T-helper 1 cell (primary cell): ENCODE measurements around the gene CEACAM21.

Experiments used
- DNase-seq, 5 donors: peaks; one replicate each; pipeline ENCODE4 v3.0.0-alpha.2; 2012 to 2020

CEACAM21 gene

GRCh38 chr19:41587101-41587837 is 11.3 kb downstream of the CEACAM21 start:
- no peak for DNase-seq

DNA sequence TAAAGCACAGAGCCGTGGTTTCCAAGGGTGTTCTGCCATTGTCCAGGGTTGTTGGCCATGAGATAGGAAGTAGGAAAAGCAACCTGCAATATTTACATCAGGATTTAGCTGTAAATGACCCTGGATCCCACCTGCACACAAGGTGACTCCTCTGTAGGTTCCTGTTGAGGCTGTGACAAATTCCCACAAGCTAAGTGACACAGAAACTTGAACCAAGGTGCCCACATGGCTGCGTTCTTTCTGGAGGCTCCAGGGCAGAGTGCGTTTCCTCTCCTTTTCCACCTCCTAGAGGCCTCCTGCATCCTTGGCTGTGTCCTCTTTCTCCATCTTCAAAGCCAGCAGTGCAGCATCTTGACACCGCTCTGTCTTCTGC is 11.9 kb downstream of the CEACAM21 start:
- no peak for DNase-seq

DNA sequence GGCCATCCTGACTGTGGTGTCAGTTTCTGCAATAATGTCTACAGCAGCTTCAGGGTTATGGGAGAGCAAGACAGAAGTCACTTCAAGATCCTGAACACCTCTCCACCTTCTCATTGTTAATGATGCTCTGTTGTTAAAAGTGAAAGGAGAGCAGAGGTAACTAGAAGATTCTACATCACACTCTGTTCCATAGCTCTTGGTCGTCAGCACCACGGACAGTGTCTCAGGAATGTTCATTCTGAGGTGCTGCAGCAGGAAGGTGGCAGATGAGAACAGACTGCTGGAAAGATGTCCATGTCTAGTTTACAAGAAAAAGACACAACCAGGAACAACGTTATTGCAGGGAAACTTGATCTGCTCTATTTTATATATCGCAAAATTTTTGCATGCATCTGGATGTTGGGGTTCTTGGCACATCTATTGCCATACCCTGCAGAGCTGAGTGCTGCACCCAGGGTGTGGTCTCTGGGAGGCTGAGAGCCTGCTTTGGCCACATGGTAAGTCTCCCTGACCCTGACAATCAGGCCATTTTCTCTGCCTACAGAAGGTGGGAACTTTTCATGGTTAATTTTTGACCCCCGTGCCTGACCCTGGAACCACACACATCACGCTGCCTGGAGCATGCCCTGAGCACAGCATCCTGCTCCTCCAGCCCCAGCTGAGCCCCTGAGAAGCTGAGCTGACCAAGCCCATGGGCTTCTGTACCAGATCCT is 12.7 kb downstream of the CEACAM21 start:
- DNase-seq, result no peak

- no peak for DNase-seq
Measured at GRCh38 chr19:41589371-41589770, 13.4 kb downstream of the CEACAM21 start.

DNA sequence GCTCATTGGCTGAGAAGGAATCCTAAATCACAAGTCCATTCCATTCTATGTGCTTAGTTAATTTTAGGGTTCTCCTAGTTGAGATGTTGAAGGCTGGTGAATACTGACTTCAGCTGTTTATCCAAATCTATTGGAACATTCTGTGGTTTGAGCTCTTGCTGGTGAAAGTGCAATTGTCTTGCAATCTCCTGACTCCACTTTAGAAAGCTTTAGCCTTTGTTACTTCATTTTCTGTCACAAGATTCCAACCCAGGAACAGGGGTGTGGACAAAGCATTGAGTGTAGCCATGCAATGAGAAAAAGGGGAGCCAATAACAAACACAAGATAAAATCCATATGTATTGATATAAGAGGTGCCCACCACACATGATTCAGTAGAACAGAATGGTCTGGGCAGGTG is 15.0 kb downstream of the CEACAM21 start:
- no peak for DNase-seq

GRCh38 chr19:41591951-41592562 is 16.1 kb downstream of the CEACAM21 start:
- no peak for DNase-seq

- peak; percentile 20 to 83 (median 46) for DNase-seq
Measured at GRCh38 chr19:41595258-41595889, 19.4 kb downstream of the CEACAM21 start.

DNA sequence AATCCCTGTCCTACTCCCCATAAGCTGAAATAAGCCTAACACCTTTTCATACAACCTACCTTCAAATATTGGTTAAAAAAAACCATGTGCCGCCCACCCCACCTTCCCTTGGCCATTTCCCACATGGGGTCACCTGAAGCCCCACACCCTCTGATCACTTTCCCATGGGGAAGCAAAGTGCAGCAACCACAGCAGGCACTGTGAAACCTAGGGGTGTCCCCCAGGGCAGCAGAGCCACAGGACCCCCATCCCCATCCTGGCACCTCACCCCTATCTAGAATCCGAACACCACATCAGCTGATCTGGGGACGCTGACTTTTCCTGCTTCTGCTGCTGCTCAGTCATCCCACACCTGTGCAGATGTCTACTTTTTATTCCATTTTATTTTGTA is 19.9 kb downstream of the CEACAM21 start:
- DNase-seq, result no peak

DNA sequence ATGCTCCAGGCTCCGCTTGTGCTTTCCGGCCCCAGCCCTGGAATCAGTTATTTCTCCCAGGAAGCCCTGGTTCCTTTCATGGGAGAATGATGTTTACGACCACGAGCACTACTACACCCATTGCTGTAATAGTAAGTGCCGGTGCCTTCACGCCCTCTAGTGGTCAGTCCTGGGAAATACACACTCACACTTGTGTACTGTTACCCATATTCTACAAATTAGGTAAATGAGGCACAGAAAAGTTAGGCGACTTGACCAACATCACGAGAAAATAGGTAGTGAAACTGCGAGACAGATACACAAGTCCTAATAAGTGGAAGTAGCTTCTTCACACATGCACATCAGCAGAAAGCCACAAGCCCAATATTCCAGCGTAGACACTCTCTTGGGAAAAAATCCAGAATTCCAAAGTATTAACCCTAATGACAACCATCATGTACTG is 21.7 kb downstream of the CEACAM21 start:
- peak; percentile 47 to 73 (median 64) for DNase-seq

DNA sequence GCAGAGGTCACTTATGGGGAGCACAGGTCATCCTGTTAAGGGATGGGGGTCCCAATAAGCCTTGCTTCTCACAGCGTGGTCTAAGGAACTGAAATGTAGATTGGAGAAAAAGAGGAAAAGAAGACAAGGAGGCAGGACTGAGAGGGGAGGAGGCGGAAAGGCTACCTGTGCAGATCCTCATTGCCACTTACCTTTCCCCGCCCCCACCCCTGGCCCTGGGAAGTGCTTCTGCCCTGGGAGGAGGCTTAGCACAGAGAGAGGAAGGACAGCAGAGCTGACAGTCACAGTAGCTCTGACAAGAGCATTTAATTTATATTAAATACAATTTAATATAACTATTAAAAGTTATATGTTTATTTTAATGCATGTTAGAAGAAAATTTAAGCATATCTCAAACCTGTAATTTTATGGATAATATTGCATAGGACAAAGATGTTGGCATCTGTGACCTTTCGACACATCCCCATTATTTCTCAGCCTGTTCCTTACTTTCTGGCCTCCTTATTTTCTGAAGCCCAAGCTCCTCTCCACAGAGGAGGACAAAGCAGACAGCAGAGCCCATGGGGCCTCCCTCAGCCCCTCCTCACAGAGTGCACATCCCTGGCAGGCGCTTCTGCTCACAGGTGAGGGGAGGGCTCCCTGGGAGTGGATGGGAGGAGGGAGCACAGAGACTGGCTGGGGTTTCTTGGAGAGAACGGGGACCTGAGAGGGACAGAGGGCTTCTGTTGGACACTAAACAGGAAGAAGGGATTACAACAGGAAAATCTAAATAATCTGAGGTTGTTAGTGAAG is 23.4 kb downstream of the CEACAM21 start:
- DNase-seq, result no peak

- DNase-seq, result no peak
Measured at GRCh38 chr19:41601771-41602170, 25.8 kb downstream of the CEACAM21 start.

DNA sequence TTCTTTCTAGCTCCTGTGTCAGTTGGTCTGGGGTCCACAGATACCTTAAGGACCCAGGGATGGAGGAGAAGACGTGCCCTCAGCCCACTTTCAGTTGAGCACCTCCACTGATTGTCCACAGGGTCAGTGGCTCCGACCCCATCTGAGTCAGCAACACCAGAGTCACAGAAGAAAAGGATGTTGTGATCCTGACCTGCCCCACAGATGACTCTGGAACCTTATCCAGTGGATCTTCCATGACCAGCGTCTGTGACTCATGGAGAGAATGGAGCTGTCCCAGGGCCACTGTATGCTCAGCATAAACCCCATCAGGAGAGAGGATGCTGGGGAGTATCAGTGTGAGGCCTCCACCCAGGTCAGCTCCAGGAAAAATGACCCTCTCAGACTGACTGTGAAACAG is 28.9 kb downstream of the CEACAM21 start:
- no peak for DNase-seq

- no peak for DNase-seq
Measured at GRCh38 chr19:41606215-41606837, 30.4 kb downstream of the CEACAM21 start.

DNA sequence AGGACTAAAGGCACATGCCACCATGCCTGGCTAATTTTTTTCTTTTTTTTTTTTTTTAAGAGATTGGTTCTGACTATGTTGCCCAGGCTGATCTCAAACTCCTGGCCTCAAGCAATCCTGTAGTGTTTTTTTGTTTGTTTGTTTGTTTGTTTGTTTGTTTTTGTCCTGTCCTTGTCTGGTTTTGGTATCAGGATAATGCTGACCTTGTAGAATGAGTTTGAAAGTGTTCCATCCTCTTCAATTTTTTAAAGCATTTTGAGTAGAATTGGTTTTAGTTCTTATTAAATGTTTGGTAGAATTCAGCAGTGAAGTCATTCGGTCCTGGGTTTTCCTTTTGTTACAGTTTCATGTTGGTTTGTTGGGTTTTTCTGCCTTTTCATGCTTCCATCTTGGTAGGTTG is 31.7 kb downstream of the CEACAM21 start:
- DNase-seq, result no peak

- no peak for DNase-seq
Measured at GRCh38 chr19:41610789-41611188, 34.8 kb downstream of the CEACAM21 start.

DNA sequence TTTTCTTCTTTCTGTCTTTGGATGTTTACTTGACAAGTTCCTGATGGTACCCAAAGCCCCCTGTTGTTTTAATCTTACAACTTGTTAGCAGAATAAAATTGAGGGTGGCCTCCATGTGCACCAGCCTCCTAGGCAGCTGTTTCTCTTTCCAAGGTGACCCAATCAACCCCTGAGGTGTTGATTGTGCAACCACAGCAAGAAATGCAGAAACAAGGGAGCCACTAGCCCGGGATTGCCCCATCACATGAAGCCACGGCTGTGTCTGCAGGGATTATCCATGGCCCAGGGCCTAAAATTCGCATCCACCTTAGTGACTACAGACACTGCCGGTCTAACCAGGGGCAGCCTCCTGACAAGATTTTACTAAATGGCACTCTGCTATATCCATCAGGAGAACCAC is 36.5 kb downstream of the CEACAM21 start:
- DNase-seq, result no peak

GRCh38 chr19:41615207-41615606 is 39.2 kb downstream of the CEACAM21 start:
- no peak for DNase-seq

DNA sequence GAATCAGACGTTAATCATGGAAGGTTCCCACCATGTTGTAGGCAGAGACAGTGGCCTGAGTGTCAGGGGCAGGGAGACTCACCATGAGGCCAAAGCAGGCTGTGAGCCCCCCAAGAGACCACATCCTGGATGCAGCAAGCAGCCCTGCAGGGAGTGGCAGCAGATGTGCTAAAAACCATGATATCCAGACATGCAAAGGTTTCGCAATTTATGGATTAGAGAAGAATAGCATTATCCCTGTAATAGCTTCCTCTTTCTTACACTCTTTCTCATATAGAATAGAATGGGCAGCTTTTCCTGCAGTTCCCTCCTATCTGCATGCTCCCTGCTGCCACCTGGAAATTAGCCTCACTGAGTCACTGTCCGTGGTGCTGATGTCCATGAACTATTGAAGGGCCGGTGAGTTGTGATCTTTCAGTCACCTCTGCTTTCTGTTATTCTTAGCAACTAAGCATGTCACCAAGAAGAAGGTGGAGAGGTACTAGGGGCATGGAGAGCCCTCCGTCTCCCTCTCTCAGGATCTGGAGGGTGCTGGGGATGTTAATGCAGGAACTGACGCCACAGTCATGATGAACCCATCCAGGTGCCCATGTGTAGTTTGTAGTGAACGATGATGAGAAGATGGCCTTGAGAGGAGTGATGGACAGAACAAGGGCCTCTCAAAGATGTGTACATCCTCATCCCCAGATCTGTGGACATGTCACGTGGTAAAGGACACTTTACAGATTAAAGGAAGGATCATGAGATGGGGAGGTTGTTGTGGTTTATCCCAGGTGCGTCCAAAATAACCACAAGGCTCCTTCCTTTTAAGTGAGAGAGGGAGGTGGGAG is 41.0 kb downstream of the CEACAM21 start:
- DNase-seq, result no peak

DNA sequence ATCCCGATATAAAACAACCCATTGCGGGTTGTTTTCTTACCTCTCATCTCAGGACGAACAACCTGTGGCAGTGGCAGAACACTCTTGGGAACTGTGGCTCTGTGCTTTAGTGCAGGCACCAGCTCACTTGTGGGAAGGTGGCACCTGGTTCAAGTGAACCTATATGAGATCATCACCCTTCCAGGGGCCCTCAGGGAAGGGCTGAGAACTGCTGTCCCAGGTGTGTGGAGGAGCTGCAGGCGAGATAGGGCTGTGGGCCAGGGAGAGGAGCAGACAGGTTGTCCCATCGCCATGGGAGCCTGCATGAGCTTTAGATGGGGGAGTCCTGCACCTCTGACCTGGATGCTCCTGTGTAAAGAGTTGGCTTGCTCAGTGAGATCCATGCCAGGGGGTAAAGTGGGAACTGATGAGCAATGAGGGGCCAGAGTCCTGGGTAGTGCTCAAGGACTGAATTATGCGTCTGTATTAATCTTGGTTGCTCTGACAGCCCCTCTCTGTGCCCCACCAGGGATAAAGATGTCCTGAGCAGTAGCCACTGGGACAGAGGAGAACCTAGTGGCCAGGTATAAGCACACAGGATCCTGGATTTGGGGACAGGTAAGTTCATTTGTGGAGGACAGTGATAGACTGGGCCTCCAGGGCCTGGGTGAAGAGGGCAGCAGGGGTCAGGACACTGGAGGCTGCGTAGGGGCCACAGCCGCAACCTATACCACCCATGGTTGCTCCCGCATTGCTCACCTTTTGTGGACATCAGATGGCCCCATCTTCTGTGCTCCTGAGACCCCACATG is 42.2 kb downstream of the CEACAM21 start:
- DNase-seq, result no peak

DNA sequence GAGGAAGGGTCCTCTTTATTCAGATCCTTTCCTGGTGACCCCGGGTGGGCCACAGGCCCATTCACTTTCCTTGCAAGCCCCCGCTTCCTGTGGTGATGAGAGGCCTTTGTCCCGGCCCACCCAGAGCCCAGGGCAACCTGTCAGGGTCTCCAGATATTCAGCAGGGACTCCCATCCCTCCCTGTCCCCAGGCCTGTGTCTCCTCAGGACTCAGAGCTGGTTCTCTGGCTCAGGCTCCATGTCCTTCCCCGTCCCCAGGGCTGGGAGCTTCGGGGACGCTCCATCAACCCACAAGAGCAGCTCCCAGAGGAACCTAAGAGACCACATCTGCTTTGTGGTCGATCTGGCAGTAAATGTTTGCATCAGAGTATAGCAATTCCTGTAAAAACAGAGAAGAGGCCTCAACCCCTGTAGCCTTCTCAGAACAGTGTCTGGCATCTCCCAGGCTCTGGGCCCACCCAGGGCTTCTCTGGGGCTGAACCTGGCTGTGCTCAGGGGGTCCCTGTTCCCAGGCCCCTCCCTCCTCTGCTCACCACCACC is 43.1 kb downstream of the CEACAM21 start:
- DNase-seq, result no peak
